Measurements from ENCODE around the gene UBASH3A.

Gene UBASH3A

GRCh38 chr21:42411891-42412635 lies 8.4 kb downstream of the UBASH3A start:
- no peak for DNase-seq

GRCh38 chr21:42412636-42412933 lies 8.9 kb downstream of the UBASH3A start:
- no peak for DNase-seq

- DNase-seq: no peak
These were observed 9.4 kb downstream of the UBASH3A start for GRCh38 chr21:42413093-42413492.

- DNase-seq: no peak
These were observed 9.8 kb downstream of the UBASH3A start for GRCh38 chr21:42413500-42413899.

GRCh38 chr21:42414066-42414465 lies 10.4 kb downstream of the UBASH3A start:
- no peak for DNase-seq

- DNase-seq: no peak
These were observed 10.8 kb downstream of the UBASH3A start for GRCh38 chr21:42414553-42414927.

GRCh38 chr21:42414928-42415769 lies 11.4 kb downstream of the UBASH3A start:
- no peak for DNase-seq

- no peak for DNase-seq
These were observed 13.8 kb downstream of the UBASH3A start for GRCh38 chr21:42417533-42417932.

- no peak for DNase-seq
These were observed 15.2 kb downstream of the UBASH3A start for GRCh38 chr21:42418886-42419285.

GRCh38 chr21:42419845-42420244 lies 16.1 kb downstream of the UBASH3A start:
- DNase-seq: no peak

GRCh38 chr21:42421018-42421793 lies 17.5 kb downstream of the UBASH3A start:
- no peak for DNase-seq

- no peak for DNase-seq
These were observed 19.5 kb downstream of the UBASH3A start for GRCh38 chr21:42423197-42423675.

- no peak for DNase-seq
These were observed 20.0 kb downstream of the UBASH3A start for GRCh38 chr21:42423685-42424084.

- no peak for DNase-seq
These were observed 21.3 kb downstream of the UBASH3A start for GRCh38 chr21:42424914-42425541.

- DNase-seq: no peak
These were observed 21.9 kb downstream of the UBASH3A start for GRCh38 chr21:42425591-42425990.

GRCh38 chr21:42426424-42426823 lies 22.7 kb downstream of the UBASH3A start:
- no peak for DNase-seq

- no peak for DNase-seq
These were observed 23.3 kb downstream of the UBASH3A start for GRCh38 chr21:42426876-42427480.

- DNase-seq: no peak
These were observed 24.2 kb downstream of the UBASH3A start for GRCh38 chr21:42427809-42428419.

- no peak for DNase-seq
These were observed 25.3 kb downstream of the UBASH3A start for GRCh38 chr21:42429021-42429420.

- DNase-seq: no peak
These were observed 26.2 kb downstream of the UBASH3A start for GRCh38 chr21:42429856-42430255.

- DNase-seq: no peak
These were observed 26.8 kb downstream of the UBASH3A start for GRCh38 chr21:42430521-42430920.

GRCh38 chr21:42431196-42431595 lies 27.5 kb downstream of the UBASH3A start:
- no peak for DNase-seq

All from NCI-H1417 treated with DMSO at 0.1 percent for 48 hours (cell line).